Thyroid gland (tissue), 4 donors: ENCODE results near the gene COL23A1. TPM values are rescaled to one million over a fixed set of nuclear protein-coding genes. Genes with fewer than 3 reads are reported as not detected.
A peak's percentile ranks its signal among the peaks of the same experiment; 100 is the strongest.

ENCODE experiments used
- DNase-seq, 2 donors: peaks; one replicate each; pipeline ENCODE4 v3.0.0-alpha.2; 2019
- H3K27ac ChIP-seq, 3 donors: fragments of 200-600 bp; sonication (generic); 1 replicate in 2 of 3; 2 replicates in 1 of 3; pipeline ENCODE4 v1.5.1; 2016 to 2019; ENCODE audit warnings: mild to moderate bottlenecking in 1 of 3, moderate library complexity in 1 of 3
- H3K27me3 ChIP-seq: fragments of 200-600 bp; sonication (generic); one replicate; pipeline ENCODE4 v1.5.1; 2019
- H3K36me3 ChIP-seq, 2 donors: fragments of 200-600 bp; sonication (generic); one replicate each; pipeline ENCODE4 v1.5.1; 2016 to 2019
- H3K4me1 ChIP-seq, 2 donors: fragments of 200-600 bp; sonication (generic); one replicate each; pipeline ENCODE4 v1.5.1; 2017 to 2019
- H3K4me3 ChIP-seq, 3 donors: fragments of 200-600 bp; sonication (generic); replicated peaks in 1 of 3; 1 replicate in 2 of 3; 2 replicates in 1 of 3; pipeline ENCODE4 v1.5.1; 2016; ENCODE audit warnings: mild to moderate bottlenecking in 1 of 3
- H3K9me3 ChIP-seq: fragments of 200-600 bp; sonication (generic); one replicate; pipeline ENCODE4 v1.5.1; 2017
- CTCF ChIP-seq, 6 experiments: fragments of 200-600 bp in 3 of 6; fragments of 450-650 bp in 3 of 6; sonication (generic) in 3 of 6; IDR thresholded peaks; one replicate each; pipeline ENCODE4 v1.5.1; 2016 to 2019; ENCODE audit warnings: antibody characterized with exemption in 6 of 6, mild to moderate bottlenecking in 2 of 6, inconsistent platforms in 1 of 6, moderate library complexity in 1 of 6
- POLR2A ChIP-seq, 2 donors: fragments of 450-650 bp; IDR thresholded peaks; one replicate each; pipeline ENCODE4 v1.6.1; 2017; ENCODE audit warnings: antibody characterized with exemption in 2 of 2, mild to moderate bottlenecking in 2 of 2, moderate library complexity in 1 of 2
- WGBS, 2 donors: methylation state at CpG; one replicate each; pipeline ENCODE4 v1.1.5; 2017; 5-methylcytosine and 5-hydroxymethylcytosine counted together
- intact Hi-C: fragments of 100-400 bp; cut with DNase I; formaldehyde crosslinking; loops from one replicate; pipeline ENCODE4 v1.15.1; 2023
- total RNA-seq, 4 donors: library from RNA; depleted of rRNA; stranded (reverse); fragments of >200 nt; gene quantifications; one replicate each; pipeline ENCODE4 v1.2.3, GENCODE V29; 2016

Gene COL23A1
- total RNA-seq, 4 donors from 2014 or later: 76.6 to 108 (median 95.7) TPM

- Histone ChIP-seq H3K27me3 (no peaks in the 10 kb centered on the region), H3K4me1 (peaks cover 9 to 31% of the 10 kb centered on the region in 2 donors), H3K27ac (no peak overlapping the region), H3K9me3 (no peaks in the 10 kb centered on the region), H3K36me3 (no peaks in the 10 kb centered on the region), H3K4me3 (no peak overlapping the region)
- no peak for DNase-seq
- 93 to 96% methylated on average over 9 of the region's 9 CpGs for WGBS, 2 donors
- TF ChIP-seq CTCF (IDR thresholded peaks at IDR 0.05) (no peak), POLR2A (IDR thresholded peaks at IDR 0.05) (no peak)
- intact Hi-C loops: no loop called here
Observed at GRCh38 chr5:178353461-178353860, 236.7 kb downstream of the COL23A1 start.

GRCh38 chr5:178352035-178352349 is 238.2 kb downstream of the COL23A1 start:
- H3K27ac ChIP-seq: peak overlapping the region in 1 of 3 donors; percentile 2
- no peak overlapping the region for H3K4me3 ChIP-seq
- H3K27me3 ChIP-seq: no peaks in the 10 kb centered on the region
- no peak for DNase-seq
- WGBS, 2 donors: 91 to 96% methylated on average over 8 of the region's 8 CpGs
- no peaks in the 10 kb centered on the region for H3K9me3 ChIP-seq
- no peak for TF ChIP-seq POLR2A (IDR thresholded peaks at IDR 0.05)
- no peak for TF ChIP-seq CTCF (IDR thresholded peaks at IDR 0.05)
- intact Hi-C loops: no loop called here
- H3K36me3 ChIP-seq: no peaks in the 10 kb centered on the region
- H3K4me1 ChIP-seq: peaks cover 9 to 29% of the 10 kb centered on the region in 2 donors

GRCh38 chr5:178351221-178352034 is 238.8 kb downstream of the COL23A1 start:
- Histone ChIP-seq H3K9me3 (no peaks in the 10 kb centered on the region), H3K4me3 (no peak overlapping the region), H3K4me1 (peaks cover 4 to 24% of the 10 kb centered on the region in 2 donors), H3K27ac (peak overlapping the region in 2 of 3 donors; percentile 2 to 34), H3K27me3 (no peaks in the 10 kb centered on the region), H3K36me3 (no peaks in the 10 kb centered on the region)
- intact Hi-C loops: no loop called here
- WGBS, 2 donors: 71 to 77% methylated on average over 16 to 18 of the region's 18 CpGs
- DNase-seq: peak in 1 of 2 donors; percentile 36
- TF ChIP-seq CTCF (IDR thresholded peaks at IDR 0.05) (no peak), POLR2A (IDR thresholded peaks at IDR 0.05) (no peak)

- TF ChIP-seq POLR2A (IDR thresholded peaks at IDR 0.05) (no peak), CTCF (IDR thresholded peaks at IDR 0.05) (peak in 1 of 6 experiments; percentile 4)
- Histone ChIP-seq H3K4me1 (peaks cover 0 to 19% of the 10 kb centered on the region in 2 donors), H3K9me3 (no peaks in the 10 kb centered on the region), H3K4me3 (no peak overlapping the region), H3K27me3 (no peaks in the 10 kb centered on the region), H3K27ac (peak overlapping the region in 1 of 3 donors; percentile 34), H3K36me3 (no peaks in the 10 kb centered on the region)
- DNase-seq: peak; percentile 46 to 61
- WGBS, 2 donors: 61 to 76% methylated on average over 23 to 27 of the region's 28 CpGs
- intact Hi-C loops: no loop called here
Observed at GRCh38 chr5:178350361-178351220, 239.6 kb downstream of the COL23A1 start.
